Fibroblast of skin of left biceps (primary cell): Measurements from ENCODE around the gene DYNLRB1.
A peak's percentile ranks its signal among the peaks of the same experiment; 100 is the strongest.
"Not testable (repeated sequence)": the region's sequence is repeated elsewhere in the genome, so short reads cannot be mapped to it uniquely, and the experiment has no call there.

Experiments used
- DNase-seq, 2 experiments: peaks; one replicate each; pipeline ENCODE4 v3.0.0-alpha.2; 2013; ENCODE audit warnings: low read depth in 2 of 2

The DYNLRB1 gene

GRCh38 chr20:34516247-34517113 is at the start of gene DYNLRB1:
Gene DYNLRB1 (plus strand): TSS chr20:34516422. CDS start chr20:34516459, 37 bp downstream.
- peak; percentile 91 to 93 for DNase-seq

DNA sequence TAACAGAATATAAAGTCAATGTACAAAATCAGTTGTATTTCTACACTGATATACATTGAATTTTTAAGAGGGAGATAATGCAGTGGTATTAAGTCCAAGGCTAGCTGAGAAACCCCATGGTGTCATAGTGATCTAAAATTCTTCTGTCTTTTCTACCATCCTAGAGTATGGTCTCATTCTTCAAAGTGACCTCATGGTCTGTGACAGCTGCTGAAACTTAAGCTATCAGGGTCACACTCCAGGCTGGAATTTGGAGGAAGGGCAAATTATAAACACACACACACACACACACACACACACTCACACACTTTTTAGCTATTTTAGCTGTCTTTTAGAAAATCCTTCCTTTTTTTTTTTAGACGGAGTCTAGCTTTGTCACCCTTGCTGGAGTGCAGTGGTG is 47.3 kb upstream of the DYNLRB1 start:
- DNase-seq: no peak

GRCh38 chr20:34472246-34472925 is 43.8 kb upstream of the DYNLRB1 start:
- peak; percentile 24 to 29 for DNase-seq

- no peak for DNase-seq
Measured at GRCh38 chr20:34473262-34473883, 42.8 kb upstream of the DYNLRB1 start.

DNA sequence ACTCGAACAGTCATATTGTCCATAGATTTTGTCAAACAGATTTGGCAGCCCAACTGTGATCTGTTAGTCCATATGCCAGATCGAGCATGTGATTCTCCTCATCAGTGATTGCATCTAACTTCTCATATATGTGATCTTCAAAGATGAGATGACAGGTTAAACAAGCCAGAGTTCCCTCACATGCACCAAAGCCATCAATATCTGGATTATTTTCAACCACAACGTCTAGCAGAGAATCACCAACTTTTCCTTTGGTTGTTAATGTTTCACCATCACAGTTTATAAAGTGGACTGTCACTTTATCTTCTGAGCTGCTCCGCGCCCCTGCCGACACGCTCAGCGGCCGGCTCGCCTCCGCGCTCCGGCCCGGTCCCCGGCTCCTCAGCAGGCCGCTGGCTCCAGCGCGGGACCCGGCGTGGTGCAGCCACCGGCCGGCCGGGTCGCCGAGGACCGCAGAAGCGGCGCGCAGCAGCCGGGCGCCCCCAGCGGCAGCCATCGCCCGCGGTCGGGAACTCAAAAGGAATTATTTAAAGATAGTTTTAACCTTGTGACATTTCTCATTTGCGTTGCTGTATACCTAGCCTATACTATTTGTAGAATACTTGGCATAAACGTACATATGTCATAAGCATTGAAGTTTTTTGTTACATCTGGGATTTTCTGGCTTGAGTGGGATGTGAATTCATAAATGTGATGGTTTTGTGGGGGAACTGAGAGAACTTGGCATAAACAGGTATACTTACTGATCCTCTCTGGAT is 40.1 kb upstream of the DYNLRB1 start:
- no peak for DNase-seq

GRCh38 chr20:34479627-34480026 is 36.6 kb upstream of the DYNLRB1 start:
- no peak for DNase-seq

GRCh38 chr20:34482154-34482553 is 34.1 kb upstream of the DYNLRB1 start:
- not testable (repeated sequence) for DNase-seq

GRCh38 chr20:34483585-34484220 is 32.5 kb upstream of the DYNLRB1 start:
- DNase-seq: not testable (repeated sequence)

DNA sequence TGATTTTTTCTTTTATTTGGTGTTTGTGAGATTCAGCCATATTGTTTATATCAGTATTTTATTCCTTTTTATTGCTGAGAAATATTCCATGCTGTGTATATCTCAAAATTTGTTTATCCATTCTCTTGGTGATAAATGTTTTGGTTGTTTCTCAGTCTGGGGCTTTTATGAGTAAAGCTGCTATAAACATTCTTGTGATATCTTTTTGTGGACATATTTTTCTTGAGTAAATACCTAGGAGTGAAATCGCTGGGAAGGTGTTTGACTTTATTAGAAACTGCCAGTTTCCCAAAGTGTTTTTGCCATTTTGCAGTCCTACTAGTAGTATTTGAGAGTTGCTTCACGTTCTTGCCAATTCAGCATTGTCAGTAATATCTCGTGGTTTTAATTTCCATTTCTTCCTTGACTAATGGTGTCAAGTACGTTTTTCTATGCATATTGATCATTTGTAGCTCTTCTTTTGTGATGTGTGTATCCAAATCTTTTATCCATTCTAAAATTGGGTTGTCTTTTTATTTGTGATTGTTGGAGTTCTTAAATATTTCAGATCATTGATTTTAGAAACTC is 31.1 kb upstream of the DYNLRB1 start:
- DNase-seq: no peak

DNA sequence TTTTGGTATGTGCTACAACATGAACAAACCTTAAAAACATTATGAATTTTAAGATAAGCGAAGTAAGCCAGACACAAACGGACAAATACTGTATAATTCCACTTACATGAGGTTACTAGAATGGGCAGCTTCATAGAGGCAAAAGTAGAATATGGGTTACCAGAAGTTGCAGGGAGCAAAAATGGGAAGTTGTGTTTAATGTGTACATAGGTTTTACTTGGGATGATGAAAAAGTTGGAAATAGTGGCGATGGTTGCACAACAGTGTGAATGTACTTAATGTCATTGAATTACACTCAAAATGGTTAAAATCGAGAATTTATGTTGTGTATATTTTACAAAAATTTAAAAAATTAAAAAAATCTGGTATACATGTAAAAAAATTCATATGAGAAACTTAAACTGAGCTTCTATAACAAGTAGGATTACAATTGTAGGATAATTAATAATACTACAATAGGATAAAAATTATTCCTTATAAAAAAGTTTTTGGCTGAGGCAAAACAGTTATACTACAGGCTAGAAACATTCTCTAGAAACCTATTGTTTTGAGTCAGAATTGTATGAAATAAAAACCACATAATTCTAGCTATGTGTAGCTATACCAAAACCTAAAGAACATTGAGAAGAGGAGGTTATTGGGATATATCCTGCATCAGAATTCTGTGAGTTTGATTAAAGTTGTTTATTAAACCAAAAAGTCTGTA is 24.8 kb upstream of the DYNLRB1 start:
- DNase-seq: no peak

- DNase-seq: no peak
Measured at GRCh38 chr20:34491932-34492509, 24.2 kb upstream of the DYNLRB1 start.

DNA sequence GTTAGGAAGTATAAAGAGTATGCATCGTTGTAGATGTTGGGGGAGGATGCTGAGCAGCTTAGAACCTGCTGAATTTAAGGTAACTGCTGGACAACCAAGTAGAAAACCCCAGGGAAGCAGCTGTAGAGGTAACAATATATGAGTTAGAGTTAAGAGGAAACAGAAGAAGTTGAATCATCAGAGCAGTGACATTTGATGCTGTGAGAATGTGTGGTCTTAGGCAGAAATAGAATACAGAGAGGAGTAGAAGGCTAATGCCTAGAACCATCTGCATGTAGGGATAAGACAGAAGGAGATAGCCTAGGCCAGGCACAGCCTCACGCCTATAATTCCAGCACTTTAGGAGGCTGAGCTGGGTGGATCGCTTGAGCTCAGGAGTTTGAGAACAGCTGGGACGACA is 22.6 kb upstream of the DYNLRB1 start:
- DNase-seq: no peak

DNA sequence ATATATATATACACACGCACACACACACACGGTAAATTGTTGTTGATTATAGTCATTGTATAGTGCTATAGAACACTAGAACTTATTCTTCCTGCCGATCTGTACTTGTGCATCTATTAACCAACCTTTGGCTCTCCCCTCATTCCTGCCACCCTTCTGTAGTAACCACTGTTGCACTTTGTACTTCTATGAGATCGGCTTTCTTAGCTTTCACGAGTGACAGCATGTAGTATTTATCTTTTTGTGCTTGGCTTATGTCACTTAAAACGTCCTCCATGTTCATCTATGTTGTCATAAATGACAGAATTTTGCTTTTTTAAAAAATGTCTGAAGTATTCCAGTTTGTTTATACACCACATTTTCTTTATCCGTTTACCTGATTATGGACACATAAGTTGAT is 20.9 kb upstream of the DYNLRB1 start:
- no peak for DNase-seq

- DNase-seq: no peak
Measured at GRCh38 chr20:34495916-34496315, 20.3 kb upstream of the DYNLRB1 start.

DNA sequence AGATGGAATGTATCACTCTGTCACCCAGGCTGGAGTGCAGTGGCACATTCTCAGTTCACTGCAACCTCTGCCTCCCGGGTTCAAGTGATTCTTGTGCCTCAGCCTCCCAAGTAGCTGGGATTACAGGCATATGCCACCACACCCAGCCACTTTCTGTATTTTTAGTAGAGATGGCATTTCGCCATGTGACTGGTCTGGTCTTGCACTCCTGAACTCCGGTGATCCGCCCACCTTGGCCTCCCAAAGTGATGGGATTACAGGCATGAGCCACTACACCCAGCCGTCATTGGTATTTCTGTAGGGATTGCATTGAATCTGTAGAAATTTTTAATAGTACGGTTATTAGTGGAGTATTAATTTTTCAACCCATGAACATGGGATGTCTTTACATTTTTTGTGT is 18.6 kb upstream of the DYNLRB1 start:
- DNase-seq: not testable (repeated sequence)

- no peak for DNase-seq
Measured at GRCh38 chr20:34500823-34501222, 15.4 kb upstream of the DYNLRB1 start.

DNA sequence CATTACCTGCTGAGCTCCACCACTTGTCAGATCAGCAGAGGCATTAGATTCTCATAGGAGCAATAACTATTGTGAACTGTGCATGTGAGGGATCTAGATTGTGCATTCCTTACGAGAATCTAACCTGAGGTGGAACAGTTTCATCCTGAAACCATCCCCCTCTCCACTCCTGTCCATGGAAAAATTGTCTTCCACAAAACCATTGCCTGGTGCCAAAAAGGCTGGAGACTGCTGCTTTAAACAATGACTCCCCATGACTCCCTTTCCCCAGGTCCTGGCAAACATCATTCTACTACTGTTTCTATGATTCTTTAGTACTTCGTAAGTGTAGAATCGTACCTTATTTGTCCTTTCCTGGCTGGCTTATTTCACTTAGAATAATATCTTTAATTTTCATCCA is 9.7 kb upstream of the DYNLRB1 start:
- no peak for DNase-seq

DNA sequence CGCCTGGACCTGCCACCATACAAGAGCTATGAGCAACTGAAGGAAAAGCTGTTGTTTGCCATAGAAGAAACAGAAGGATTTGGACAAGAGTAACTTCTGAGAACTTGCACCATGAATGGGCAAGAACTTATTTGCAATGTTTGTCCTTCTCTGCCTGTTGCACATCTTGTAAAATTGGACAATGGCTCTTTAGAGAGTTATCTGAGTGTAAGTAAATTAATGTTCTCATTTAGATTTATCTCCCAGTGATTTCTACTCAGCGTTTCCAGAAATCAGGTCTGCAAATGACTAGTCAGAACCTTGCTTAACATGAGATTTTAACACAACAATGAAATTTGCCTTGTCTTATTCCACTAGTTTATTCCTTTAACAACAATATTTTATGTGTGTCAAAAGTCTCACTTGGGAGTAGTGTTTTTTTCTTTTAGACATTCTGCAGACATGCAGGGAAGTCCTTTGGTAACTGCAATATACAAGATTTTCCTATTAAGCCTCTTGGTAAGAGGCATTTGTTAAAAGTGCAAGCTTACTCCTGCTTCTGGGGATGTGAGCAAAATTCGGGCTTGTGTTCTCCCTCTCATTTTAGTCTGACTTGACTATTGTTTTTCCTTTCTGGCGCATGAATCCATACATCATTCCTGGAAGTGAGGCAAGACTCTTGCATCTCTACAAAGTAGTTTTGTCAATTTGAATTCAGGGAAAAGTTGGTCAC is 8.4 kb upstream of the DYNLRB1 start:
- DNase-seq: no peak

GRCh38 chr20:34510575-34510974 is 5.6 kb upstream of the DYNLRB1 start:
- no peak for DNase-seq
